OCI-LY7 (cell line): ENCODE results near the gene WDR82. TPM values are rescaled to one million over a fixed set of nuclear protein-coding genes. Genes with fewer than 3 reads are reported as not detected.

Experiments
- BruUV-seq: library from RNA; stranded (reverse); fragments of 400-500 nt; replicated peaks from 2 replicates; lab custom pipeline; 2021; lab: Mats Ljungman, UMichigan
- CTCF ChIA-PET: fragments of 300-600 bp; sonication (Branson Sonifier 250); formaldehyde crosslinking; loops from one replicate; lab custom pipeline; 2022; ENCODE audit warnings: antibody characterized with exemption; ENCODE audit not compliant: unreplicated experiment; lab: Charles Lee
- POLR2A ChIA-PET: fragments of 300-600 bp; sonication (Branson Sonifier 250); formaldehyde crosslinking; loops from one replicate; lab custom pipeline; 2022; ENCODE audit warnings: antibody characterized with exemption; lab: Charles Lee
- DNase-seq: peaks from one replicate; pipeline ENCODE4 v3.0.0-alpha.2; 2015; ENCODE audit warnings: low spot score
- H2AFZ ChIP-seq: fragments of 200-600 bp; sonication (generic), shearing (Covaris generic); 2 replicates; pipeline ENCODE4 v1.6.1; 2014; ENCODE audit warnings: mild to moderate bottlenecking, antibody characterized with exemption, low read length, moderate library complexity
- H3K27ac ChIP-seq: fragments of 200-600 bp; sonication (generic); 2 replicates; pipeline ENCODE4 v1.5.1; 2014; ENCODE audit warnings: mixed run types, low read depth, mild to moderate bottlenecking, moderate library complexity, low read length, inconsistent platforms; ENCODE audit not compliant: poor library complexity, severe bottlenecking
- H3K36me3 ChIP-seq: fragments of 200-600 bp; sonication (generic); 2 replicates; pipeline ENCODE4 v1.6.1; 2014; ENCODE audit warnings: mild to moderate bottlenecking, antibody characterized with exemption, low read length, moderate library complexity, mixed read lengths; ENCODE audit not compliant: insufficient read depth
- H3K4me1 ChIP-seq: fragments of 200-600 bp; sonication (generic); 2 replicates; pipeline ENCODE4 v1.5.1; 2014; ENCODE audit warnings: mild to moderate bottlenecking, low read length; ENCODE audit not compliant: insufficient read depth, poor library complexity, severe bottlenecking
- H3K4me2 ChIP-seq: fragments of 200-600 bp; sonication (generic); 2 replicates; pipeline ENCODE4 v1.6.1; 2014; ENCODE audit warnings: mild to moderate bottlenecking, low read length
- H3K4me3 ChIP-seq: fragments of 200-600 bp; sonication (generic); 2 replicates; pipeline ENCODE4 v1.5.1; 2014; ENCODE audit warnings: mild to moderate bottlenecking, low read depth, low read length; ENCODE audit not compliant: poor library complexity, severe bottlenecking
- H3K79me2 ChIP-seq: fragments of 200-600 bp; sonication (generic); 2 replicates; pipeline ENCODE4 v1.6.1; 2016; ENCODE audit warnings: low read depth, mild to moderate bottlenecking, low read length, moderate library complexity, mixed read lengths; ENCODE audit not compliant: insufficient read depth
- H3K9me2 ChIP-seq: fragments of 200-600 bp; sonication (generic); 2 replicates; pipeline ENCODE4 v1.6.1; 2016; ENCODE audit warnings: mild to moderate bottlenecking, low read length, mixed read lengths; ENCODE audit not compliant: insufficient read depth
- H3K9me3 ChIP-seq: fragments of 200-600 bp; sonication (generic); 2 replicates; pipeline ENCODE4 v1.6.1; 2014; ENCODE audit warnings: mild to moderate bottlenecking, mixed run types, low read length, mixed read lengths
- H4K20me1 ChIP-seq: fragments of 200-600 bp; sonication (generic); 2 replicates; pipeline ENCODE4 v1.6.1; 2014; ENCODE audit warnings: mild to moderate bottlenecking, antibody characterized with exemption, low read length, moderate library complexity, mixed read lengths; ENCODE audit not compliant: insufficient read depth
- EZH2phosphoT487 ChIP-seq: fragments of 200-600 bp; sonication (generic); IDR thresholded peaks from 2 replicates; pipeline ENCODE4 v1.6.1; 2018; ENCODE audit warnings: low read depth, borderline replicate concordance, mild to moderate bottlenecking, mixed run types, antibody characterized with exemption, low read length, moderate library complexity, mixed read lengths
- intact Hi-C: fragments of 100-400 bp; cut with micrococcal nuclease; formaldehyde crosslinking; loops from one replicate; pipeline ENCODE4 v1.10.0; 2022; ENCODE audit not compliant: unreplicated experiment
- total RNA-seq, 2 experiments: library from RNA; depleted of rRNA in 1 of 2; stranded (reverse); fragments of >200 nt in 1 of 2; shearing (Covaris generic) in 1 of 2; gene quantifications; 2 replicates each; pipeline ENCODE4 v1.2.3, GENCODE V29; 2014 to 2022
- TF ChIP-seq, protein P1 (sequence below): fragments of 200-600 bp; sonication (generic); conservative IDR thresholded peaks from 2 replicates; pipeline ENCODE4 v1.5.1; 2014; ENCODE audit warnings: mild to moderate bottlenecking, antibody characterized with exemption, low read length, moderate library complexity, mixed read lengths

The WDR82 gene
- total RNA-seq, 2 experiments from 2014 or later = 38.5 to 67.9 TPM

- CTCF ChIA-PET = interaction anchor here (0.5 kb wide), 1 partner anchor 298 kb away, joined by 3 read pairs; no protein-coding TSS in a partner anchor
- H2AFZ ChIP-seq = no peak overlapping the region
- no peak for DNase-seq
- H3K4me3 ChIP-seq = no peak overlapping the region
- no TSS peak for BruUV-seq
- no peaks in the 10 kb centered on the region for H3K36me3 ChIP-seq
- H3K9me2 ChIP-seq = no peaks in the 10 kb centered on the region
- no peak overlapping the region for H3K4me2 ChIP-seq
- intact Hi-C loops = no loop called here
- POLR2A ChIA-PET = interaction anchor here (0.6 kb wide), 1 partner anchor 75 kb away, joined by 5 read pairs; no protein-coding TSS in a partner anchor
- H3K4me1 ChIP-seq = no peaks in the 10 kb centered on the region
- H3K79me2 ChIP-seq = no peaks in the 10 kb centered on the region
- H3K9me3 ChIP-seq = no peaks in the 10 kb centered on the region
- H3K27ac ChIP-seq = no peak overlapping the region
- no peaks in the 10 kb centered on the region for H4K20me1 ChIP-seq
- TF ChIP-seq, protein P1, sequence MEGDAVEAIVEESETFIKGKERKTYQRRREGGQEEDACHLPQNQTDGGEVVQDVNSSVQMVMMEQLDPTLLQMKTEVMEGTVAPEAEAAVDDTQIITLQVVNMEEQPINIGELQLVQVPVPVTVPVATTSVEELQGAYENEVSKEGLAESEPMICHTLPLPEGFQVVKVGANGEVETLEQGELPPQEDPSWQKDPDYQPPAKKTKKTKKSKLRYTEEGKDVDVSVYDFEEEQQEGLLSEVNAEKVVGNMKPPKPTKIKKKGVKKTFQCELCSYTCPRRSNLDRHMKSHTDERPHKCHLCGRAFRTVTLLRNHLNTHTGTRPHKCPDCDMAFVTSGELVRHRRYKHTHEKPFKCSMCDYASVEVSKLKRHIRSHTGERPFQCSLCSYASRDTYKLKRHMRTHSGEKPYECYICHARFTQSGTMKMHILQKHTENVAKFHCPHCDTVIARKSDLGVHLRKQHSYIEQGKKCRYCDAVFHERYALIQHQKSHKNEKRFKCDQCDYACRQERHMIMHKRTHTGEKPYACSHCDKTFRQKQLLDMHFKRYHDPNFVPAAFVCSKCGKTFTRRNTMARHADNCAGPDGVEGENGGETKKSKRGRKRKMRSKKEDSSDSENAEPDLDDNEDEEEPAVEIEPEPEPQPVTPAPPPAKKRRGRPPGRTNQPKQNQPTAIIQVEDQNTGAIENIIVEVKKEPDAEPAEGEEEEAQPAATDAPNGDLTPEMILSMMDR = no peak
- TF ChIP-seq EZH2phosphoT487 = no peak
Observed at GRCh38 chr3:52299247-52299878, 20.9 kb upstream of the WDR82 start.

- Histone ChIP-seq H3K4me2 (no peak overlapping the region), H3K4me1 (no peaks in the 10 kb centered on the region), H3K36me3 (no peaks in the 10 kb centered on the region), H4K20me1 (no peaks in the 10 kb centered on the region), H3K4me3 (no peak overlapping the region), H3K9me2 (no peaks in the 10 kb centered on the region), H3K79me2 (no peaks in the 10 kb centered on the region), H2AFZ (no peak overlapping the region), H3K27ac (no peak overlapping the region), H3K9me3 (no peaks in the 10 kb centered on the region)
- intact Hi-C loops = no loop called here
- TF ChIP-seq, protein P1 = no peak
- no peak for TF ChIP-seq EZH2phosphoT487
- no peak for DNase-seq
- BruUV-seq = no TSS peak
- ChIA-PET POLR2A (interaction anchor here (0.6 kb wide), 1 partner anchor 76 kb away, joined by 5 read pairs; no protein-coding TSS in a partner anchor), CTCF (interaction anchor here (0.5 kb wide), 1 partner anchor 297 kb away, joined by 3 read pairs; no protein-coding TSS in a partner anchor)
Observed at GRCh38 chr3:52298149-52299098, 20.0 kb upstream of the WDR82 start.
